ENCODE results near the gene GUCY2D.

DNA sequence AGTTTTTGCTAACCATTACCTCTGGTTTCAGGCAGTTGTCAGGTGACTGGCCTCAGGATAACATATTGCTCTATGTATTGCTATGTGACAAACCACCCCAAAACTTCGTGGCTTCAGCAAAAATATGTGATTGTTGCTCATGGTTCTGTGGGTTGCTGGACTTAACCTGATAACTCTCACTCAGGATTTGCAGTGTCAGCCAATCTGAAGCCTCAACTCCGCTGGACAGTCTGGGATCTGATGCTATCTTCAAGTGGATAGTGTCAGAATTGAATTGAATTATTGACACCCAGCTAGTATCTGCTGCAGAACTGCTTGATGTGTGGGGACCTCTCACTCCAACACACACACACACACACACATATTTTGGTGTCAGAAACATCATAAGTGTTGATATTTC is 34.7 kb upstream of the GUCY2D start:
- TF ChIP-seq ZNF8 (CRISPR knock-in tag; IDR thresholded peaks at IDR 0.05) (no peak), RARB (CRISPR knock-in tag; IDR thresholded peaks at IDR 0.05) (no peak)
- TF ChIP-seq, protein P1, sequence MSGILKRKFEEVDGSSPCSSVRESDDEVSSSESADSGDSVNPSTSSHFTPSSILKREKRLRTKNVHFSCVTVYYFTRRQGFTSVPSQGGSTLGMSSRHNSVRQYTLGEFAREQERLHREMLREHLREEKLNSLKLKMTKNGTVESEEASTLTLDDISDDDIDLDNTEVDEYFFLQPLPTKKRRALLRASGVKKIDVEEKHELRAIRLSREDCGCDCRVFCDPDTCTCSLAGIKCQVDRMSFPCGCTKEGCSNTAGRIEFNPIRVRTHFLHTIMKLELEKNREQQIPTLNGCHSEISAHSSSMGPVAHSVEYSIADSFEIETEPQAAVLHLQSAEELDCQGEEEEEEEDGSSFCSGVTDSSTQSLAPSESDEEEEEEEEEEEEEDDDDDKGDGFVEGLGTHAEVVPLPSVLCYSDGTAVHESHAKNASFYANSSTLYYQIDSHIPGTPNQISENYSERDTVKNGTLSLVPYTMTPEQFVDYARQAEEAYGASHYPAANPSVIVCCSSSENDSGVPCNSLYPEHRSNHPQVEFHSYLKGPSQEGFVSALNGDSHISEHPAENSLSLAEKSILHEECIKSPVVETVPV (CRISPR knock-in tag; IDR thresholded peaks at IDR 0.05) = no peak
